ENCODE data around the gene BLMH.
"Not testable (repeated sequence)": the region's sequence is repeated elsewhere in the genome, so short reads cannot be mapped to it uniquely, and the experiment has no call there.

DNA sequence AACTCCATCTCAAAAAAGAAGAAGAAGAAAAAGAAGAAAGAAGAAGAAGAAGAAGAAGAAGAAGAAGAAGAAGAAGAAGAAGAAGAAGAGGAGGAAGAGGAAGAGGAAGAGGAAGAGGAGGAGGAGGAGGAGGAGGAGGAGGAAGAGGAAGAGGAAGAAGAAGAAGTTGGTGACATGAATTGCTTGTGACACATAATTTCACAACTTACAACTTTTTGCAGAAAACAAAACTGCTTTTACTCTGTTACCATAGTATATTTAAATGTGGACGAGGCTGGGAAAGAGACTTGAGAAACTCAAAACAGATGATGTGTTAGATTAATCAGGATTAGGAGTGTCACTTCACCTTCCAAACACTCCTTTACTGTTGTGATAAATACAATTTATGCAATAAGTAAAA, 61.7 kb downstream of the BLMH start:
- not testable (repeated sequence) for TF ChIP-seq EZH2 (IDR thresholded peaks at IDR 0.05); POLR2AphosphoS5 (IDR thresholded peaks at IDR 0.05; ENCODE audit: borderline replicate concordance, low read depth, low read length)

All from SK-N-MC (cell line).